Posterior vena cava (tissue), 2 donors: Measurements from ENCODE around the gene FLOT1. TPM values are rescaled to one million over a fixed set of nuclear protein-coding genes. Genes with fewer than 3 reads are reported as not detected.

Experiments
- total RNA-seq, 2 donors: library from RNA; stranded (reverse); fragmentation: NEBNext Ultra II Directional; extraction: Animal tissue kit (Norgen Biotek cat#: 25700); gene quantifications; one replicate each; pipeline ENCODE4 v1.2.1, GENCODE V29; 2021
- donor health status: DM: yes; HTN: yes; CAD: no.
- donor health status: DM: yes; HTN: yes; CAD: no.

FLOT1 gene
- total RNA-seq, 2 donors from 2014 or later = 150 to 167 TPM

Other genes with a start within 250 kb of the FLOT1 start
- gene GNL1, start 186.2 kb downstream of the FLOT1 start, total RNA-seq = 10 to 100 TPM; 52.2 to 59.6 TPM
- gene PRR3, start 185.4 kb downstream of the FLOT1 start, total RNA-seq = 1 to 10 TPM; 5.4 to 8.3 TPM
- gene ABCF1, start 171.2 kb downstream of the FLOT1 start, total RNA-seq = 10 to 100 TPM; 39.4 to 42.3 TPM
- gene PPP1R10, start 125.4 kb downstream of the FLOT1 start, total RNA-seq = 10 to 100 TPM; 35.2 to 50.7 TPM
- gene MRPS18B, start 124.8 kb downstream of the FLOT1 start, total RNA-seq = 10 to 100 TPM; 27.8 to 29.6 TPM
- gene ATAT1, start 115.8 kb downstream of the FLOT1 start, total RNA-seq = 1 to 10 TPM; 5.2 to 7.2 TPM
- 10 to 100 TPM in 1 of 2 donors, 1 to 10 TPM in 1; 8.5 to 13.4 TPM for gene C6orf136, start 95.6 kb downstream of the FLOT1 start, total RNA-seq
- gene DHX16, start 69.7 kb downstream of the FLOT1 start, total RNA-seq = 10 to 100 TPM; 17.6 to 22.5 TPM
- gene PPP1R18, start 56.0 kb downstream of the FLOT1 start, total RNA-seq = 100 to 1,000 TPM in 1 of 2 donors, 10 to 100 TPM in 1; 70.0 to 111 TPM
- 10 to 100 TPM; 14.6 to 15.5 TPM for gene NRM, start 51.7 kb downstream of the FLOT1 start, total RNA-seq
- 10 to 100 TPM; 24.4 to 25.0 TPM for gene MDC1, start 25.4 kb downstream of the FLOT1 start, total RNA-seq
- 100 to 1,000 TPM; 342 to 378 TPM for gene TUBB, start 22.3 kb downstream of the FLOT1 start, total RNA-seq
- gene IER3, start 1.9 kb upstream of the FLOT1 start, total RNA-seq = 10 to 100 TPM; 28.5 to 51.5 TPM
- gene DDR1, start 141.8 kb upstream of the FLOT1 start, total RNA-seq = 10 to 100 TPM; 25.2 to 26.0 TPM
- 10 to 100 TPM; 27.2 to 37.8 TPM for gene GTF2H4, start 165.5 kb upstream of the FLOT1 start, total RNA-seq
- gene VARS2, start 171.6 kb upstream of the FLOT1 start, total RNA-seq = 10 to 100 TPM; 13.8 to 17.8 TPM
- gene SFTA2, start 189.5 kb upstream of the FLOT1 start, total RNA-seq = under 1 TPM in 1 of 2 donors, not detected in 1; 0.29 TPM
- gene MUCL3, start 198.3 kb upstream of the FLOT1 start, total RNA-seq = not detected
- gene MUC21, start 241.0 kb upstream of the FLOT1 start, total RNA-seq = not detected